NCI-H1417 (cell line): ENCODE measurements around the gene C11orf68.

Experiments
- DNase-seq, 3 experiments: peaks; one replicate each; lab custom pipeline; 2025; lab: John Stamatoyannopoulos, UW

Gene C11orf68

GRCh38 chr11:65944767-65945166, 25.9 kb upstream of the C11orf68 start:
- no peak for DNase-seq

DNA sequence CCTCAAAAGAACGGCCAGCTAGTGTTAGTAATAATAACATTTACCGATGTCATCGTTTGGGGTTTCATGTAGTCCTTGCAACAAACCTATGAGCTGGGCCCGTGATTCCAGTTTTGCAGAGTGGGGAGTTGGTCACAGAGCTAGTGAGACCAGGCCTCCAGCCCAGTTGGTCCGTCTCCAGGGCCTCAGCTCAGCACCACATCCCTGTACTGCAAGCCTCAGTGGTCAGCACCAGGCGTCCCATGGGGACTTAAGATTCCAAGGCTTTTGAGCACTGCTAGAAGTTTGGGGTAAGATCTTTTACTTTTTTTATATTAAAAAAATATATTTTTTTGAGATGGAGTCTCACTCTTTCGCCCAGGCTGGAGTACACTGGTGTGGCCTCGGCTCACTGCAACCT, 25.3 kb upstream of the C11orf68 start:
- no peak for DNase-seq

DNA sequence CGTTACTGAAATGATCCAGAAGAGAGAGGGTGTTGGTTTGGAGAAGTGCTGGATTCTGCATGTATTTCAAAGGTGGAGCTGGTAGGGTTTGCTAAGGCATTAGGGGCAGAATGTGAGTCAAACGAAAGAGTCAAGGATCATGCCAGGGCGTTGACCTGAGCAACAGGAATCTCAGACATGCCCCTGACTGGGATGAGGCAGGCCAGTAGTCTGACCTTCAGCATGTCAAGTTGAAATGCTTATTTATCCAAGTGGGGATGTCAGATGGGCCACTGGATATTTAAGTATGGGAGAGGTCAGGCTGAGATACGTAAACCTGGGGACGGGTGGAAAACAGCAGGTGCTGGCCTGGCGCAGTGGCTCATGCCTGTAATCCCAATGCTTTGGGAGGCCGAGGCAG, 23.7 kb upstream of the C11orf68 start:
- DNase-seq = no peak

DNA sequence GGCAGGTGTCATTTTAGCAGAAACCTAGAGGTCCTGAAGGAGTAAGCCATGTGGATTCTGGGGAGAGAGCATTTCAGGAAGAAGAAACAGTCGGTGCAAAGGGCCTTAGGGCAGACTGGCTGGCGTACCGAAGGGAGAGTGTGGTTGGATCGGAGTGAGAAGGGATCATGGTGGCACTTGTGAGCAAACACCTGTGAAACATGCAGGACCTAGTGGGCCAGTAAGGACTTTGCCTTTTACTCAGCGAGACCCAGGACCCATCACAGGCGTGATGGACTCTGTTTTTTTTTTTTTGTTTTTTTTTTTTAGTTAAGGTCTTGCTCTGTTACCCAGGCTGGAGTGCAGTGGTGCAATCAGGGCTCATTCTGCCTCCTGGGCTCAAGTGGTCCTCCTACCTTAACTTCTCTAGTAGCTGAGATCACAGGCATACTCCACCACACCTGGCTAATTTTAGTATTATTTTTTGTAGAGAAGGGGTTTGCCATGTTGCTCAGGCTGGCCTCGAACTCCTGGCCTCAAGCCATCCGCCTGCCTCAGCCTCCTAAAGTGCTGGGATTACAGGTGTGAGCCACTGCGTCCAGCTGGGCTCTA, 23.0 kb upstream of the C11orf68 start:
- DNase-seq = no peak

- DNase-seq = no peak
Measured at GRCh38 chr11:65937766-65938165, 18.9 kb upstream of the C11orf68 start.

GRCh38 chr11:65934014-65934413, 15.2 kb upstream of the C11orf68 start:
- no peak for DNase-seq

- DNase-seq = peak in 1 of 3 experiments; percentile 30
Measured at GRCh38 chr11:65932558-65932919, 13.7 kb upstream of the C11orf68 start.

DNA sequence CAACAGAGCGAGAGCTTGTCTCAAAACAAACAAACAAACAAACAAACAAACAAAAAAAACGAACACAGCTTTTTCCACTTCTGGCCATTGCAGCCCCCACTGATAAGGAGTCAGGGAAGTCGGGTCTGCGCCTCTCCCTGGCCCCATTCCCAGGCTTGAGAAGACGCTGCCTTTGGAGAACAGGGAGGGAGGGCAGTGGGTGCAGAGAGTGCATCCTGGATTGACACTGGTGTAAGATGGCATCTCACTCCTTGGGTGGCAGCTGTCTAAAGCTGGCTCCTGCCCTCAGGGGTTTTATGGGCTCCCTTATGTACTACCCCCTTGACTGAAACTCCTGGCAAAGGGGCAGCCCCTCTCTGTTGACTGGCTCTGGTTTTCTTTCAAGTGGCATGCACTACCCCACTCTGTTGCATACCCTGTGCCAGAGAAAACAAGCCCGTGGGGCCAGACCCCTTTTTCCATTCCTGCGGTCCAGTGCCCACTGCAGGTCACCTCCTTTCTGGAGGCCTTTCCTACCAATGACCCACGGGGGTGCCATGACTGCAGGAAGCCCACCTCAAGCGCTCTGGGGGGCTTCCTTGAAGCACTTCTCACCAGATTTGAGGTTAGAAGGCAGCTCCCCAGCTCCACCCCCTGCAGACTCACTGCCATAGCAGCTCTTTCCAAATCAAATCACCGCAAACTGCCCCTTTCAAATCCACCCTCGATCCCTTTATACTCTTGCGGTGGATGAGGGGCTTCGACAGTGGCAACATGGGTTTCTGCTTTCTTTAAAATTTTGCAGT, 13.1 kb upstream of the C11orf68 start:
- no peak for DNase-seq

DNA sequence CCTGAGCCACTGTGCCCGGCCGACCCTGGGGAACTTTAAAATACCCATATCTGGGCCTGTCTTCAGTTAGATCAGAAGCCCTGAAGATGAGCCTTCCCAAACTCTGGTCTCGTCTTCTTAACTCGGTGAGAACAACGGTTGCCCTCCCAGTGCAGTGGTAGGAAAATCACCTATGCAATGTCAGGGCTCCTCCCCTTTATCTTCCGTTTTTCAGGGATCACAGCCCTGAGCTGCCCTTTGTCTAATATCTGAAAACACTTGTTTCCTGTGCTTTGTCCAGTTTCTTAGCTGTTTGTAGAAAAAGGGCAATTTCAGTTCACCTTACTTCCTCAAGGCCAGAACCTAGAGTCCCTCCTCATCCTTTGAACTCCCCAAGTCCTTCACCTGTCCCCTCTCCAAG, 9.8 kb upstream of the C11orf68 start:
- DNase-seq = no peak

- DNase-seq = no peak
Measured at GRCh38 chr11:65927904-65928397, 9.1 kb upstream of the C11orf68 start.

DNA sequence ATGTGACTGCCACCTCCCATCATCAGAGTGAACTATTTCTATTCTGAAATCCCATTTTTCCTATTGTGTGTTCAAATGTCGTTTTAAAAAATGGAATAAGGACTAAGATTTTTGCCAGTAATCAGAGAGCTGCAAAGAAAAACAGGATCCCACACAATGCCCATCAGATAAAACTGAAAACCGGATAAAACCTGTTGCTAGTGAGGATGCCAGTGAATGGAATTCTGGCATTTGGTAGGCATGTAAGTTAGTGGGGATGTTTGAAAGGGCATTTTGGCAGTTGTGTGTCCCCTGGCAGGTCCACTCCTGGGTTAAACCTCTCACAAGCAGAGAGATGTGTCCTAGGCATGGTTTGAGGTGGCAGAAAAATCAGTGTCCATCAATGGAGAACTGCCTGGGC, 6.5 kb upstream of the C11orf68 start:
- no peak for DNase-seq

DNA sequence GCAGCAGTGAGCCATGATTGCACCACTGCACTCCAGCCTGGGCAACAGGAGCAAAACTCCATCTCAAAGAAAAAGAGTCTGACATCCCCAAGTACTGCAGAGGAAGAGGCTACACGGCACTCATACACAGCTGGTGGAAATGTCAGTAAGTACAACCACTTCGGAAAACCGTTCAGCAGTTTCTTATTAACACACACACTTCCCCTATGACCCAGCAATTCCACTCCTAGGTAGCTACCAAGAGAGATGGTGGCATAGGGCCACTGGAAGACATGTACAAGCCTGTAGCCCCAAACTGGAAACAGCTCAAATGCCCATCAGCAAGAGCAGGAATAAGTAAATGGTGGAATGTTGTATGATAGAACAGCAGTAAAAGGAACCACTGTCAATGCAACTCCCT, 3.7 kb upstream of the C11orf68 start:
- no peak for DNase-seq

- DNase-seq = no peak
Measured at GRCh38 chr11:65921876-65922275, 3.0 kb upstream of the C11orf68 start.

- DNase-seq = no peak
Measured at GRCh38 chr11:65921033-65921555, 2.2 kb upstream of the C11orf68 start.

DNA sequence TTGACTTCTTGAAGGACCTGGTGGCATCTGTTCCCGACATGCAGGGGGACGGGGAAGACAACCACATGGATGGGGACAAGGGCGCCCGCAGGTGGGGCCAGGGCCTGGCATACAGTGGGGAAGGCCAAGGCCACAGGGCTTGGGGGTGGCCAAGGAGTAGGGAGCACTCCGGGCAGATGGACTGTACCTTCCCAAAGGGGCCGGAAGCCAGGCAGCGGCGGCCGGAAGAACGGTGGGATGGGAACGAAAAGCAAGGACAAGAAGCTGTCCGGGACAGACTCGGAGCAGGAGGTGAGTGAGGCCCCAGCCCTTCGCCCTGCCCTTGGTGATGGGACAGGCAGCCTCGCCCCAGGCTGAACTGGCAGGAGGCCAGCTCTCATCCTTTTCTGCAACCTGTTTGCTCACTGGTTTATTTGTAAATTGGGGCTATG, 1.5 kb upstream of the C11orf68 start:
- DNase-seq = no peak

DNA sequence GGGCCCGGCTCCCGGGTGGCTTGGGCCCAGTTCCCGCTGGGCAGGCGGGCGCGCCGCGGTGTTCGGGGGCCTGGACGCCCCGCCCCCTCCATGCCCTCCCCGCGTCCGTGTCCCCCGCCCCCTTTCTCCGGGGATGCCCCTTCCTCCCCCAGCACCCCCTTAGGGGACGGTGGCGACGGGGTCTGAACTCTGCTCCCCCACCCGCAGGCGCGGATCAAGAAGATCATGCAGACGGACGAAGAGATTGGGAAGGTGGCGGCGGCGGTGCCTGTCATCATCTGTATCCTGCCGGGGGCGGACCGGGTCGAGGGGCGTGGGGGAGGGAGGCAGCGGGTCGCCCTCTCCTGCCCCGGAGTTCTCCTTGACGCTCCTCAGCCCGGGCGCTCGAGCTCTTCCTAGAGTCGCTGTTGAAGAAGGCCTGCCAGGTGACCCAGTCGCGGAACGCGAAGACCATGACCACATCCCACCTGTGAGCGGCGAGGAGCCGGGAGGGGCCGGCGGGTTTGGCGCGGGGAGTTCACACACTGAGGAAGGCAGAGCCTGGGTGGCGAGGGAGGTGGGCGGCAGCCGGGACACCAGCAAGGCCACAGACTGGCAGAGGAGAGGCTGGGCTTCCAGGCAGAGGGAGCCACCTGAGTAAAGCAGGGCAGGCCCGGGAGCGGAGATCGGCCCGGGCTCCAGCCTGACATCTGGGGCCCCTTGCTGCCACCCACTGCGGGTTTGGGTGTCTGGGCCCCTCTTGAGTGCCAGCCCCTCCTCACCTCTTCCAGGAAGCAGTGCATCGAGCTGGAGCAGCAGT, 910 bp upstream of the C11orf68 start:
- DNase-seq = peak; percentile 43 to 78 (median 72)

DNA sequence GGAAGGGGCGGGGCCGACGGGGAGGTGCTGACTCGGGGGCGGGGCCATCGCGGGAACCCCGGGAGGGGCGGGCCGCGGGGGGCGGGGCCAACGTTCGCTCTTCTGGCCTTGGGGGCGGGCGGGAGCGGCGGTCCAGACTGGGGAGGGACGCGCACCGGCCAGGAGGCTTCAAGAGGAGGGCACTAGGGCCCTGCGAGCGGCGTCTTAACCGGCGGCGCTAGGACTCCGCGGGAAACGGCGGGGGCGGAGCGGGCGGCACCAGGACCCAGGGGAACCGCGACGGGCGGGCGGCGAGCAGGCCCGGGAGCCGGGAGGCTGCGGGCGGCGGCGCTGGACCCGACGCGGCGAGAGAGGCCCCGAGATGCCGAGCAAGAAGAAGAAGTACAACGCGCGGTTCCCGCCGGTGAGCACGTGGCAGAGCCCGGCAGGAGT, 295 bp upstream of the C11orf68 start, which contains the start of gene DRAP1:
TSS of gene DRAP1 (plus strand) at position 286 of the 432 bp plus-strand sequence. CDS start at position 362, 76 bp downstream.
- peak; percentile 96 to 99 (median 98) for DNase-seq

GRCh38 chr11:65917434-65918210, 1.2 kb downstream of the C11orf68 start:
- no peak for DNase-seq

GRCh38 chr11:65917077-65917433, 1.8 kb downstream of the C11orf68 start:
- DNase-seq = no peak

GRCh38 chr11:65916391-65916790, 2.5 kb downstream of the C11orf68 start:
- DNase-seq = no peak

DNA sequence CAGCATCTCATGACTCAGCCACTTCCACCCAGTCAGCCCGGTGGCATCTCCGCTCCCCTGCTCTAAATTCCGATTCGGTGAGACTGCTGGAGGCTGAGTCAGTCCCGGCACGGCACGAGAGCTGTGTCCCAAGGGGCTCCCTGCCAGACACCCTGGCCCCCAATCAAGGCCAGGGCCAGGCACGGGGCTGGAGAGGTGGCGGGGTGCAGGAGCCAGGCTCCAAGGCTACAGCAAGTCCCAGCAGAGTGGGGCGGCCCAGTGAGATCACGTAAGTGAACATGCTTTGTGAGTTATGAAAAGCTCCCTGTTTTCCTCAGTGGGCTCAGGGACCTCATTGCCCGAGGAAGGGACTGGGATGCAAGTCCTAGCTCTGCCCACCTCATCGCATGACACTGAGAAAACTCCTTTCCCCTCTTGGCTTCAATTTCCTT, 3.0 kb downstream of the C11orf68 start:
- no peak for DNase-seq
